ENCODE measurements around the gene SH3BP4.
"Not testable (repeated sequence)": the region's sequence is repeated elsewhere in the genome, so short reads cannot be mapped to it uniquely, and the experiment has no call there.

SH3BP4 gene

DNA sequence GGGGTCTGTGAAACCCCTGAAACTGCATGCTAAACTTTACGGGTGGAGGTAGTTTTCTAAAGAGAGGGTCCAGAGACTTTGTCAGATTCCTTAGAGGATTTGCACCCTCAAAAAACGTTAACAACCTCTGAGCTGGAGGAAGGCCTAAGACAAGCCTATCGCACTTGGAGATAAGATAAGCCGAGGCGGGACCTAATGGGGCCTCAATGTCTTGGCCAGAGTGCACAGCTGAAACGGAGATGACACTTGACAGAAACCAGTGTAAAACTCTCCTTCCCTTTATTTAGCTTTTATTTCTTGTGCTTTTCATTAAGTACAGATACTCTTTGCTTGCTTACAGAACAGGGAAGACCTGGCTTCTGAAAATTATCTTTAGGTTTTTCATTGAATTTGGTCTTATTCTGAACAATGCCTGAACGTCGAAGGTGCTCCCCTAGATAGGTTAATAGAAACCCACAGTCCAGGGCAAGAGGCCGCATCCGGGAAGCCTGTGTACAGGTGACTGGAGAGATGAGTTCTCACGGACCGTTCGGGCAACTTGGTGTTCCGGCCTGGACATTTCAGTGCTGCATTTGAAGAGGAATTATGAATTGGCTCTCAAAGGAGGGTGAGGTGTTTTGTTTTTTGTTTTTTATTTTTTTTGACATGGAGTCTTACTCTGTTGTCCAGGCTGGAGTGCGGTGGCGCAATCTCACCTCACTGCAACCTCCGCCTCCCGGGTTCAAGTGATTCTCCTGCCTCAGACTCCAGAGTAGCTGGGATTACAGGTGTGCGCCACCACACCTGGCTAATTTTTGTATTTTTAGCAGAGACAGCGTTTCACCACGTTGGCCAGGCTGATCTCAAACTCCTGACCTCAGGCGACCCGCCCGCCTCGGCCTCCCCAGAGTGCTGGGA, 49.7 kb downstream of the SH3BP4 start:
- DNase-seq = no peak

DNA sequence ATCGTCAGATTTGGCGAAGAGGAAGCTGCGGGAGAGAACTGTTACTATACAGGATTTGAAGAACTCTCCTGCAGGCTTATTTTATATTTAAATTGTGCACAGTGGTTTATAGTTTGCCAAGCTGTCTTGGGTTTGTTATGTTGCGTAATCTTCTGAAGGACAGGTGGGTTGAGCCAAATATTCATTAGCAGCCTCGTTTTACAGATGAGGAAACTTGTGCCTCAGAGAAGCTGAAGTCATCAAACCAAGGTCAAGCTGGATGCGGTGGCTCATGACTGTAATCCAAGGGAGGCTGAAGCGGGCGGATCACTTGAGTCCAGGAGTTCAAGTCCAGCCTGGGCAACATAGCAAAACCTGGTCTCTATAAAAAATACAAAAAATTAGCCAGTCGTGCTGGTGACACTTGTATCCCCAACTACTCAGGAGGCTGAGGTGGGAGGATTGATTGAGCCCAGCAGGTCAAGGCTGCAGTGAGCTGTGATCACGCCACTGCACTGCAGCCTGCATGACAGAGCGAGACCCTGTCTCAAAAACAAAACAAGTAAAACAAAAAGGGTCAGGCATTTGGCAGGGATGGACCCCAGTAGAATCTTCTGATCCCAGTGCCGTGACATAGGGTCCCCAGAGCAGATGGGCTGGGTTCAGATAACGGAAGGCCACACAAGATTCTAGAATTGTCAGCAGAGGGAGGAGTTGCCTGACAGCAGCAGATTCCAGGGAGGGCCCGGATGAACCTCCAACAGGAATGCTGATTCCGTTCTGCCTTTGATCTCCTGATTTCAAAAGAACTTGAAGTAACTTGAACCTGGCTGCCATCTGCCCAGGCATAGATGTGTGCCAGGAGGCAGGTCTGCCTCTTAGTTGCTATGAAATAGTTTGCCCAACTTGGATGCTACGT, 50.6 kb downstream of the SH3BP4 start:
- DNase-seq = no peak

DNA sequence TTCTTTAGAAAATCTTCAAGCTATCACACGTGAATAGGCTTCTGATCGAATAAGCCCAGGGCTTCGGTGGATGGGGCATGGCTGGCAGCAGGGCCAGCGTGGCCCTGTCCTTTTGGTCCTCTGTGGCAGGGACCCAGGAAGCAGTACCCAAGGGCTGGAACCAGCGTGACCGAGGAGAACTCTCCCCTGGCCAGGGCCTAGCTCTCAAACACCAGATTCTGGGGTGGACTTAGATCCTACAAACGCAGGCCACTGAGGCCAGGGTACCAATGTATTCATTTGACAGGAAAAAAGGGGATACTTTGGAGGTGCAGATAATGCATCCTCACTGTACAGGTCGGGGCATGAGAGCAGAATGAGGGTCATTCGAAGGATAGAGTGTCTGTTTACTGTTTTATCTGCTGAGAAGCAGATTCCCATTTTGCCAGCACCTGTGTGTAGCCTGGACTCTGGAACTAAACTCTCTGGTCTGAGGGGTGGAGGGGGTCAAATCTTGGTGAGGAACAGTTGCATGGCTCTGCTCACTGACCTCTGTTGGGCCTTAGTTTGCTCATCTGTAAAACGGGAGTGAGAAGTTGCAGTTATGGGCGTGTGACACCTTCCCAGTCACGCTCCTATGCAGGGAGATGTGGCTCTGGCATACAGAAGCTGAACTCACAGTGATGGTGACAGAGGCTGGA, 51.4 kb downstream of the SH3BP4 start:
- no peak for DNase-seq

DNA sequence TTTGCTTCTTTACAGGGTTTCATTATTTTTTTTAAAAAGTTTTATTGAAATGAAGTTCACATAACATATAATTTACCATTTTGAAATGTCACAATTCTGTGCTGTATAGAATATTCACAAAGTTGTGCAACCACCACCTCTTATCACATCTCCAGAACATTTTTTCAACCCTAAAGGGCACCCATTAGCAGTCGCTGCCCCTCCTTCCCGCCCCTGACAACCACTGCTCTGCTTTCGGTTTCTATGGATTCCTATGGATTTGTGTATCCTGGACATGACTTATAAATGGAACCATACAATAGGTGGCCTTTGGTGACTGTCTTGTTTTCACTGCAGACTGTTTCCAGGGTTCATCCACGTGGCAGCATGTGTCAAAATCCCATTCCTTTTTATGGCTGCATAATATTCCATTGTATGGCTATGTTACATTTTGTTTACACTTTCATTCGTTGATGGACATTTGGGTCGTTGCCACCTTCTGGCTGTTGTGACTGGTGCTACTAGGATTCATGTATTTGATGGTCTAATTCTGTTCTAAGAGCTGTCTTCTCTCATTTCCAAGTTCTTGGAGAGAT, 52.6 kb downstream of the SH3BP4 start:
- no peak for DNase-seq

DNA sequence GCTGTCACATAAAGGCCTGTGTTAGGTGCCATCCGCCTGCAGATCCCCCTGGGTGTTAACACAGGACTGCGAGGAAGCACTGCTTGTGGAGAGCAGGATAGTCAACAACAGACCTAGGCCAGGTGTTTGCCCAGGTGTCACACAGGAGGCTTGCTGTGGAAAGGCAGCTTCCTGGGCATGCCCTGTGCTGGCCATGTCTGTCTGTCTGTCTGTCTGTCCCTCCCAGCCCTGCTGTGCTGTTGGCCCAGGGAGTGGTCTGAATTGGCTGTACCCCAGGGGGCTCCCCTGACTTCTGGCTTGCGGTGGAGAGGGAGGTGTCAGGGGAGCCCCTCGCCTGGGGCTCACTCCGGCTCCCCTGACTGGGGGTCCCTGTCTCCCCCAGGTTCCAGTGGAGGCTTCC, 53.2 kb downstream of the SH3BP4 start:
- no peak for DNase-seq

DNA sequence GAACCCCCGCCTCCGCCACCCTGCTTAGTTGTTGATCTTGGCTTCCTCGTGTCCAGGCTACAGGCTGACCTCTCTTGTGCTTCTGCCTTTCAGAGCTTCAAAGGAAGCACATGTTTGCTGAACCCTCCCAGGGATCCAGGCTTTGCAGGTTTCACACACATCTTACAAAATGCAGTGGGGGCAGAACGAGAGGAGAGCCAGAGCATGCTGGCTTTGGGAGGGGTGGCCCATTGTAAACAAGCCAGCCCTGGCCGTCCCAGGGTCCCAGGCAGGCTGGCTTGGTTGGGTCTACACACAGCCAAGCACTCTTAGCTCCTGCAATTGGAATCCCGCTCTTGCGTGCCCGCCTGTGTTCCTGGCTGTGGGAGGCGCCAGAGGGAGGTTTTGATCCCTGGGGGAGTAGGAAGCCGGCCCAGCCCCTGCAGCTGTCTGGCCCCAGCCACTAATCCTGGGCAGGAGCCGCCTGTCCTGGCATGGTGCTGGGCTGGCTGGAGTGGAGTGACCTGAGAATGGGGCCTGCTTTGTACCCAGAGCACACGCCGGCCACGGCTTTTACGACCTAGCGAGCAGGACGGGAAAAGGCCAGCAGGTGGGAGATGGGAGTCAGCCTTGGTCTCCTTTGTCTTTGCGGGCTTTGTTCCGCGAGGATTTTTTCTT, 53.9 kb downstream of the SH3BP4 start:
- DNase-seq = no peak

DNA sequence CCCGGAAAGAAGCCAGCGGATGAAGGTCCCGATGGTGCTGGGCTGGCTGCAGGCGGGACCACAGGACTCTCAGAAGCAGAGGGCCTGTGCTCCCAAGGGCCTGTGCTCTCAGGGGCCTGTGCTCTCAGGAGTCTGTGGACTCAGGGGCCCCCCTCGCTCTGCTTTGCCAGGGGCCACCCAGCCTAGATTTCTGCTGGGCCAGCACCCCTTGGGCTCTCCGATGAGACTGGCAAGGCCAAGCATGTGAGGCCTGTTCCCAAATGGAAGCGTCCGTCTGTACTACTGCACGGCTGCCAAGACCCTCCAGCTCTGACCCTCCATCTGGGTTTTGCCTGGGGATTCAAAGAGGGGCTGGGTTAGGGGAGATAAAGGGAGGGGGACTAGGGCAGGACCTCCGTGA, 54.6 kb downstream of the SH3BP4 start:
- DNase-seq = no peak

DNA sequence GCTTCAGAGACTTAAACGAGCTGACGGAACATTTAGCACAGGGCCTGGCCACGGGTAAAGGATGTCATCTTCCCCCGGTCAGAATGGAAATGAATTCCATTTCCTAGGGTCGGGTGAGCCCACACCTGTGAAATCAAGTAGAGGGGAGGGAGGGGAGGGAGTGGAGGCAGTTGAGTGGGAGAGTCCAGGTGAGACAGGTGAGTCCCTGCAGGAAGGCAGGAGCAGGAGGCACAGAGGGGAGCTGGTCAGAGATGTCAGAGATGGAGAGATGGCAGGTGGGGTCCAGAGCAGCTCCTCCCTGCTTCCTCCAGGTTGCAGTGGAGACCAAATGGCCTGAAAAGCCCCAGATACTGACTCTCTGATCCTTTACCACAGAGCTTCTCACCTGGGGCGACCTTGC, 55.2 kb downstream of the SH3BP4 start:
- DNase-seq = no peak

DNA sequence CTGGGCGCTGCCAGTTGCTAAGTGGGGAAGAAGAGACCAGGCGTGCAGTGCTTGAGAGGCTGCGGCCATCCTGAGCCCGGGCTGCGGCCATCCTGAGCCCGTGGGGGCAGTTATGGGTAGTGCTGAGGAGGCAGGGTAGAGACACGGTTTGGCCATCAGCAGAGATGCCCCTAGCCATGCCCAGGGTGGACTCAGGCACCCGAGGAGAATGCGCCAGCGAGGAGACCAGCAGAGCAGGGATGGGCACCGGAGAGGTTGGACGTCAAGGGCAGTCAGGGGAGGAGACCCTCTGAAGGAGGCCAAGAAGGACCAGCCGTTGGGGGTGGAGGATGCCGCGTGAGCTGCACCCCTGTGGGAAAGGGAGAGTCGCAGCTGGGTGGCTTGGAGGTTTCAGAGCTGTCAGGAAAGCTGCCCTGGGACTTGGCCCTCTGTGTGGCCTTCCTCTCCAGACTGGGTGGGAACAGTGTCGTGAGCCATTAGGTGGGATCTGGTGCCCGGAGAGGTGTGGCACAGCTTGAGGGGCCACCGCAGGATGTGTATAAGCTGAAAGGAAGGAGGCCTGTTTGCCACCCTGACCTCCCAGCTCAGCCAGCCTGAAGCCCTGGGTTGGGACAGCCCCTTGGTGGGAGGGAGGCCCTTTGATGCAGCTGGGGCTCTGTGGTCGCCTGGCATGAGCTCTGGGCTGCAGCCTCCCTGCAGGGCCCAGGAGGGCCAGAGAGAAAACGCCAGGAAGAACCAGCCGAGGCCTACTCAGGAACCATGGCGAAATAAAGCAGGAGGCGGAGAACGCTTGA, 56.0 kb downstream of the SH3BP4 start:
- no peak for DNase-seq

DNA sequence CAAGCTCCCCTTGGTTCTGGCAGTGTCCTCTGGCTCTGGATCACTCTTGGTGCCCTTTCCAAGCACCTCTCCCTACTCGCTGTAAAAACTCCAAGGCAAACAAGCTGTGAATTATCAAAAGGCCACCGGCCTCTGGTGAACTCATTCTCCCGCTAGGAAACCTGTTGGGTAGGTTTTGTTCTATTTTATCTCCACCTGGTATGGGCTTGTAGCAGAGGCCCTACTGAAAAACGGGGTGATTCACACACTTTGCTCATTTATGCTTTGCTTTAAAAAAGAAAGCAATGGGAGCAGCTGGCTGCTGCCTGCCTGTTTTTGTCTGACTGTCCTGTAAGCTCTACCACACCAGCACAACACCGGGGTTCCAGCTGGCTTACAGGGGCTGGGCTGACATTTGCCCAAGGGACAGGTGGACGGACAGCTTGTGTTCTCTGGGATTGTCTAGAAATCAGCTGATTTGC, 56.8 kb downstream of the SH3BP4 start:
- DNase-seq = no peak

DNA sequence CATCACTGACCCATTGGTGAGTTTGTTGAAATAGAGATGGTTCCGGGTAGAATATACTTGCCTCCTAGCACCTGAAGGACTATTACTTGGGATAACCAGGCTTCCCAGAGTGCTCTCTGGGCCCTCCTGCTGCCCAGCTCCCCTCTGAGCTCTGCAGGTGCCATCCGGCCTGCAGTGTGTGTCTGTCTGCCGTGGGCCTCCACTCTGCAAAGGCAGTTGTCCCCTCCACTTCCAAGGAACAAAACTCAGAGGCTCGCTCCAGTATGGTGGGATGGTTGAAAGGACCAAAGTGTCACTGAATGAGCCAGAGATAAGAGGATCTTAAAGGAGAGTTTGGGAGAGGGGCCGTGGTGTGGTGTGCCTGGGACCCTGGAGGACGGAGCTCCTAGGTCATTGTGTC, 57.3 kb downstream of the SH3BP4 start:
- no peak for DNase-seq

DNA sequence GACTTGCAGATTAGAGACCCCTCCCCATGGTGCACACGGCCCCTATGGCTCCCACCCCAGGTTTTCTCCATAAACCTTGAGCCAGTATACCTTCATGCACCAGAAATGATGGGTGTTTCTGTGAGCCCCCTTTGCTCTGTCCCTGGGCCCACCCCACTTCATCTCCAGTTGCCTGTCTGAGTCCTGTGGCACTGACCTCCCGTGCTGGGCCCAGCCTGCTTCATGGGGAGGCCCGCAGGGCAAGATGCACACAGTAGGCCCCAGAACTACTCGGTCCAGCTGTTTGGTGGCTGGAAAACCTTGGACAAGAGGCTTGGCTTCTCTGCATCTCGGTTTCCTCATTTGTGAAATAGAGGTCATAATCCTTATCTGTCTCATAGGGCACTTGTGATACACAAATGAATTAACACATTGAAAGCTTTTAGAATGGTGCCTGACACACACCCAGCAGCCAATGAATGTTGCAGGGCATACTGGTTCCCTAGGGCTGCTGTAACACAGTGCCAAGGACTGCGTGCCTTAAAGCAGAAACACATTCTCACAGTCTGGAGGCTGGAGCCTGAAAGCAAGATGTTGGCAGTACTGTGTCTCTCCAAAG, 58.4 kb downstream of the SH3BP4 start:
- DNase-seq = no peak

DNA sequence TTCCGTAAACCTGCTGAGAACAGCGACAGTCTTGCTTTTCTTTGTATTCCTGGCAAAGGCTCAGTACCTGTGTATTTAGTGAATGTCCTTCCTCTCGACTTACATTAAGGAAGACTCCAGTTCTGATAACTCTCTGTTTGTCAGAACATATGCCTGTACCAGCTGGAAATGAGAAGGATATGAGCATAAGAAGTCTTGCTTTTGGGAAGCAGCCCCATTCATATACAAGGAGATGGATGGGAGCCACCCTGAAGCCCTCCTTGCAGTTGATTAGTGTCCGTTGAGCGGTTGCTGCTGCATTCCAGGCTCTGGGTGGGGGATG, 59.8 kb downstream of the SH3BP4 start:
- DNase-seq = no peak

DNA sequence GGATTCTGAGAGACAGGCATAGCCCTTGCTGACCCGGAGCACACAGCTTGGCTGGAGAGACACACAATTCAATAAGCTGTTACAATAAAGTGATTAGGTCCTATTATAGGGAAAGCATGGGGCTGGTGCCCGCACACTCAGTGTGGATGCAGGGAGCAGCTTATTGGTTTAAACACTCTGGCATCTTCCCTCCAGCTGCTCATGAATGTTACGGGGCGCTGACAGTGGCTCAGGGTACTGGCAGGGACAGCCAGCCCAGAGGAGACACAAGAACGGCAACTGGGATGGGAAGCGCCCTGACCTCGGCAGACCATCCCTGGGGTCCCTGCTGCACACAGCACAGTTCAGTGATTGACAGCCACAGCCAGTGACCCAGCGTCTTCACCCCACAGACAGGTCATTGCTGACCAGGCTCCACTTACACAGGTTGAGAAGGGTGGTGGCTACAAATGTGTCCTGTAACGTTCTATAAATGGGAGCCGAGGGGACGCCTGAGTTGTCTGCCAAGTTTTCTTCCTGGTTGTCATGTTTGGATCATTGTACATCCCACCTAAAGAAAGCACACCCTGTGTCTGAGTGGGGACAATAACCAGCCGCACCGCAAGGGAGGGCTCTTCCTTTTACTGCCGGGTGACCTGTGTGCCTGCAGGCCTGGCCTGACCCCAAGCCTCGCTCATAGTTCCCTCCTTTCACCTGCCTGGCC, 60.3 kb downstream of the SH3BP4 start:
- DNase-seq = no peak

DNA sequence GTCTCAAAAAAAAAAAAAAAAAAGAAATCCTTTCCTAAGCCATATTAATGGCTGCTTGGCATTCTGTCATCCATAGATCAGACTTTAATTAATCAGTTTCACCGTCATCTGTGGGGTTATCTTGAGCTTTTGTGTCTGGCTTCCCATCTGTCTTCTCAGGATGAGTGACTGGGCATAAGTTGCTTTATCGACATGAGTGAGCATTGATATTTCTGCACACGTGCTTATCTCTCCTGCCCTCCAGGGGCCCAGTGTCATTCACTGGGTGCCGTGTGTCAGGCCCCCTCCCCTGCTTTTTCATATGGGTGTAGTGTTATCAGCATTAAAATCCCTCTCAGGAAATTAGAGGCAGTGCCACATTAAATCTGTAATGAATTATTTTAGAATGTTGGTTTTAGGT, 65.6 kb downstream of the SH3BP4 start:
- no peak for DNase-seq

DNA sequence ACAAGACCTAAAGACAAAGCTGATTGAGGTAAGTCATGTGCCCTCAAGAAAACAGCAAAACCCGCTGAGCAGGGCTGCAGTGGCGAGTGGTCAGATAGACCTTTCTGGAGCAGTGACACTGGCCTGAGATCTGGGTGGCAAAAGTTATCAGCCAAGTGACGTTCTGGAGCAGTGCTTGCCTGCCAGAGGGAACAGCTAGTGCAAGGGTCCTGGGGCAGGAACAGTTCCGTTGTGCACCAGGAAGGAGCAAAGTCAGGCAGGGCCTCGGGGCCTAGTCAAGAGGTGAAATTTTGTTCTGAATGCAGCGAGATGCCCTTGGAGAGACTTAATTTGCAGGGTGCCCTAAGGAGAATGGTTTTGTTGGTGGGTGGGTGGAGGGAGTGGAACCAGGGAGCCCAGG, 67.0 kb downstream of the SH3BP4 start:
- DNase-seq = no peak

DNA sequence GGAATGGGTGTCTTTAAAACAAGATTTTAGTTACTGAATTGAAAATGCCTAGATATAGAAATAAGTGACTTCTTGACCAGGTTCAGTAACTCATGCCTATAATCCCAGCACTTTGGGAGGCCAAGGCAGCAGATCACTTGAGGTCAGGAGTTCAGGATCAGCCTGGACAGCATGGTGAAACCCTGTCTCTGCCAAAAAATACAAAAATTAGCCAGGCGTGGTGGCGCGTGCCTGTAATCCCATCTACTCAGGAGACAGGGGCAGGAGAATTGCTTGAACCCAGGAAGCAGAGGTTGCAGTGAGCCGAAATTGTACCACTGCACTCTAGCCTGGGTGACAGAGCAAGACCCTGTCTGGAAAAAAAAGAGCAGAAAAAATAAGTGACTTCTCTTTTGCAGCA, 68.3 kb downstream of the SH3BP4 start:
- DNase-seq = not testable (repeated sequence)

DNA sequence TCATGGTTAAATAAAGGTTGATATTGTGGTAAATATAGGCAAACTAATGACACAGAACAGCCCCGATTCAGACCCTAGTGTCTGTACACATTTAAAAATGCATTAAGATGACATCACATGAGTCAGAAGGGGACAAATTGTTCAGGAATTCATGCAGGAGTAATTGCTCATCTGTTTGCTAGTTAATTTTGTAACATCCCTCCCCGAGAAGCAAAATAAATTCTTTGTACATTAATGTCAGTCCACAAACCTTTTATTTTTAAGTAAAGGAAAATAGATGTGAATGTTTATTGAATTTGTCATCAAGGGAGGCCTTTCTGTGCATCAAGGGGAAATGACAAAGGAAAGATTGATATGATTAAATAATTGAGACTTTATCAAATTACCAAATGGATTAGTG, 69.9 kb downstream of the SH3BP4 start:
- DNase-seq = no peak

DNA sequence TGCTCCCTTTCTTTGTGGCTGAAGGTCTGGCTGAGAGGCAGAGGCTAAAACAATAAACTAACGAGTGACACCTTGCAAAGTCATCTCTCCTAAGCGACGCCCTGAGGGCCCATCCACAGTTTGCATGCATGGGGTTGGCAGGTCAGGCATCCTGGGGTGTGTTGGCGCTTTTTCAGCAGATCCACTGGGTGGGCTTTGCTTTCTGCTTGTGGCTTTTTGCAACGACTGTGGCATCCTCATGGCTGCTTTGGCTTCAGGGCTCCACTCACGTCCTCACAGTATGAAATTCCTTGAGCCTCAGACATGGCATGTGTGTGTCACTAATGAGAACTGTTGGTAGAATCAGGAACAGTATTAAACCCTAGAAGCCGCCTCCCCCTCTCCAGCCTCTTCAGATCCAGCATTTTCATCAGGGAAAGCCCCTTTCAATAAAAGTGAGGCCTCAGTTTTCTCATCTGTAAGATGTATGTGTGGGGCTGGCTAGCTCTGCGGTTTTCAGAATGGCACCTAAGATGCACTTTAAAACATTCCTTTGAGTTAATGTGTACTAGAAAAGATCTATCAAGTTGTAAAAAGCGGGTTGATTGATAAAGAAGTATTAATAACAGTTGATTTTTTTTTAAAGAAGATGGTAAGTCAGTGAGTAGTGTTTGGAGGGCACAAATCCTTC, 72.5 kb downstream of the SH3BP4 start:
- no peak for DNase-seq
